CD4-positive, alpha-beta T cell (primary cell): ENCODE results near the gene KRTAP3-3. TPM values are rescaled to one million over a fixed set of nuclear protein-coding genes. Genes with fewer than 3 reads are reported as not detected.

Source experiments
- ATAC-seq: fragments of 200-7000 bp; cut with Tn5 transposase; one replicate; pipeline ENCODE4 v1.10.0; 2022; ENCODE audit warnings: mild to moderate bottlenecking; ENCODE audit not compliant: poor library complexity
- CTCF ChIA-PET: fragments of 350-600 bp; sonication (Branson Sonifier 250); formaldehyde crosslinking; loops from one replicate; lab custom pipeline; 2021; ENCODE audit warnings: antibody characterized with exemption, inconsistent platforms; lab: Charles Lee
- POLR2A ChIA-PET: fragments of 350-600 bp; sonication (Branson Sonifier 250); formaldehyde crosslinking; loops from one replicate; lab custom pipeline; 2021; ENCODE audit warnings: antibody characterized with exemption, inconsistent platforms; lab: Charles Lee
- DNase-seq, 14 experiments: peaks; one replicate each; pipeline ENCODE4 v3.0.0-alpha.2; 2013 to 2020; ENCODE audit warnings: mixed read lengths in 2 of 14
- H3K27ac ChIP-seq, 2 donors: one replicate each; pipeline versions ENCODE4 v1.5.1 to v1.7.0; 2013; ENCODE audit warnings: low read length in 2 of 2, low read depth in 1 of 2, mild to moderate bottlenecking in 1 of 2
- H3K27me3 ChIP-seq, 2 experiments: 1 replicate in 1 of 2; 2 replicates in 1 of 2; pipeline versions ENCODE4 v1.6.1 to v1.7.0; 2013; ENCODE audit warnings: low read length in 2 of 2, control low read depth in 1 of 2, mild to moderate bottlenecking in 1 of 2, moderate library complexity in 1 of 2; ENCODE audit not compliant: insufficient read depth in 2 of 2, control insufficient read depth in 1 of 2
- H3K36me3 ChIP-seq: one replicate; pipeline ENCODE4 v1.6.1; 2013; ENCODE audit warnings: low read length, control low read depth; ENCODE audit not compliant: insufficient read depth
- H3K4me1 ChIP-seq: one replicate; pipeline ENCODE4 v1.6.1; 2013; ENCODE audit warnings: low read length, control low read depth; ENCODE audit not compliant: insufficient read depth
- H3K4me3 ChIP-seq: one replicate; pipeline ENCODE4 v1.5.1; 2013; ENCODE audit warnings: mild to moderate bottlenecking, low read length, moderate library complexity
- H3K9me3 ChIP-seq, 2 experiments: 1 replicate in 1 of 2; 2 replicates in 1 of 2; pipeline versions ENCODE4 v1.6.1 to v1.7.0; 2013; ENCODE audit warnings: low read length in 2 of 2, mild to moderate bottlenecking in 2 of 2, control low read depth in 1 of 2, moderate library complexity in 1 of 2; ENCODE audit not compliant: control insufficient read depth in 1 of 2, insufficient read depth in 1 of 2
- H3K27ac Mint-ChIP-seq: one replicate; pipeline ENCODE4 v1.8.0; 2020; ENCODE audit warnings: mixed read lengths
- H3K27me3 Mint-ChIP-seq: one replicate; pipeline ENCODE4 v1.8.0; 2021; ENCODE audit warnings: mixed read lengths
- H3K36me3 Mint-ChIP-seq: one replicate; pipeline ENCODE4 v1.8.0; 2021; ENCODE audit warnings: low read depth, mixed read lengths
- H3K4me1 Mint-ChIP-seq: one replicate; pipeline ENCODE4 v1.8.0; 2021; ENCODE audit warnings: low read depth, mixed read lengths
- H3K4me3 Mint-ChIP-seq: one replicate; pipeline ENCODE4 v1.8.0; 2020; ENCODE audit warnings: mild to moderate bottlenecking, mixed read lengths
- H3K9me3 Mint-ChIP-seq: one replicate; pipeline ENCODE4 v1.8.0; 2020; ENCODE audit warnings: mixed read lengths
- intact Hi-C, 2 experiments: fragments of 100-400 bp; cut with DNase I in 1 of 2; cut with micrococcal nuclease in 1 of 2; formaldehyde crosslinking; loops; one replicate each; pipeline versions ENCODE4 v1.15.1 to v1.9.0; 2023 to 2025; cut with DNase I, micrococcal nuclease
- total RNA-seq, 174 experiments: library from RNA in 2 of 174; stranded (reverse) in 2 of 174; gene quantifications; one replicate each; pipeline ENCODE4 v1.2.3 and lab custom pipeline; 2021 to 2026
- TF ChIP-seq, protein P1 (sequence below): fragments of 200-600 bp; IDR thresholded peaks from one replicate; pipeline ENCODE4 v1.8.0; 2022; ENCODE audit warnings: antibody characterized with exemption, mild to moderate bottlenecking

Gene KRTAP3-3
- total RNA-seq, 2 experiments from 2014 or later = not detected

DNA sequence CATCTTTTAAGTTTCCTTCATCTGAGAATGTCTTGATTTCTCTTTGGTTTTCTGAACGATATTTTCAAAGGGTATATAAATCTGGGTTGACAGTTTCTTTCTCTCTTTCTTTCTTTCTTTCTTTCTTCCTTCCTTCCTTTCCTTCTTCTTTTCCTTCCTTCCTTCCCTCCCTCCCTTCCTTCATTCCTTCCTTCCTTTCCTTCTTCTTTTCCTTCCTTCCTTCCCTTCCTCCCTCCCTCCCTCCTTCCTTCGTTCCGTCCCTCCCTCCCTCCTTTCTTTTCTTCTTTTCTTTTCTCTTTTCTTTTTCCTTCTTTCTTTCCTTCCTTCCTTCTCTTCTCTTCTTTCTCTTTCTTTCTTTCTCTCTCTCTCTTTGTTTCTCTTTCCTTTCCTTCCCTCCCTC lies 19.6 kb downstream of the KRTAP3-3 start:
- H3K4me3 Mint-ChIP-seq = no peak overlapping the region
- intact Hi-C loops = no loop called here

DNA sequence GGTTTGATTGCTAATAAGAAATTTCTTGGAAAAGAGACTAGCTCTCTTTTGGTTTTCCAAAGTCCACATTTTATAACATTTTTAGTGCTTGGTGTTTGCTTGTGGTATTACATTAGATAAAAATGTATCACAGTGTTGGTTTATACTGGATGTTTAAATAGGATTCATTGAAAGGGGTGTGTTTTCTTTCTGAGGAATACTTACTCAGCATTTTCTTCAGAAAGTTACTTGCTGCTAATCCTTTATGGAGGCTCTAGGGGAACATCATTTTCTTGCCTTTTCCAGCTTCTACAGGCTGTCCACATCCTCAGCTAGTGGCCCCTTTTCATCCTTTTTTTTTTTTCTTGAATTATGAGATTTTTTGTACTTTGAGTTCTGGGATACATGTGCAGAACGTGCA lies 26.4 kb downstream of the KRTAP3-3 start:
- Histone ChIP-seq H3K27ac (no peak overlapping the region), H3K4me1 (no peaks in the 10 kb centered on the region), H3K36me3 (no peaks in the 10 kb centered on the region), H3K27me3 (no peaks in the 10 kb centered on the region), H3K4me3 (no peak overlapping the region), H3K9me3 (no peaks in the 10 kb centered on the region)
- H3K27me3 Mint-ChIP-seq = peaks cover 46% of the 10 kb centered on the region
- DNase-seq (no peak), ATAC-seq (no peak)
- H3K4me3 Mint-ChIP-seq = no peak overlapping the region
- TF ChIP-seq, protein P1, sequence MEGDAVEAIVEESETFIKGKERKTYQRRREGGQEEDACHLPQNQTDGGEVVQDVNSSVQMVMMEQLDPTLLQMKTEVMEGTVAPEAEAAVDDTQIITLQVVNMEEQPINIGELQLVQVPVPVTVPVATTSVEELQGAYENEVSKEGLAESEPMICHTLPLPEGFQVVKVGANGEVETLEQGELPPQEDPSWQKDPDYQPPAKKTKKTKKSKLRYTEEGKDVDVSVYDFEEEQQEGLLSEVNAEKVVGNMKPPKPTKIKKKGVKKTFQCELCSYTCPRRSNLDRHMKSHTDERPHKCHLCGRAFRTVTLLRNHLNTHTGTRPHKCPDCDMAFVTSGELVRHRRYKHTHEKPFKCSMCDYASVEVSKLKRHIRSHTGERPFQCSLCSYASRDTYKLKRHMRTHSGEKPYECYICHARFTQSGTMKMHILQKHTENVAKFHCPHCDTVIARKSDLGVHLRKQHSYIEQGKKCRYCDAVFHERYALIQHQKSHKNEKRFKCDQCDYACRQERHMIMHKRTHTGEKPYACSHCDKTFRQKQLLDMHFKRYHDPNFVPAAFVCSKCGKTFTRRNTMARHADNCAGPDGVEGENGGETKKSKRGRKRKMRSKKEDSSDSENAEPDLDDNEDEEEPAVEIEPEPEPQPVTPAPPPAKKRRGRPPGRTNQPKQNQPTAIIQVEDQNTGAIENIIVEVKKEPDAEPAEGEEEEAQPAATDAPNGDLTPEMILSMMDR = no peak
- no peaks in the 10 kb centered on the region for H3K36me3 Mint-ChIP-seq
- ChIA-PET CTCF (interaction anchor here (1.0 to 1.4 kb wide), 2 partner anchors 9 to 355 kb away, joined by 3 read pairs; no protein-coding TSS in a partner anchor), POLR2A (no interaction called here)
- no peak overlapping the region for H3K27ac Mint-ChIP-seq
- no peaks in the 10 kb centered on the region for H3K9me3 Mint-ChIP-seq
- intact Hi-C loops = no loop called here
- peaks cover 6% of the 10 kb centered on the region for H3K4me1 Mint-ChIP-seq

More for the DNA sequence above, 19.6 kb downstream of the KRTAP3-3 start:
- DNase-seq = no peak
- POLR2A ChIA-PET = no interaction called here
- Histone ChIP-seq H3K9me3 (no peaks in the 10 kb centered on the region), H3K27ac (no peak overlapping the region), H3K4me3 (no peak overlapping the region), H3K27me3 (peaks cover 3 to 8% of the 10 kb centered on the region in 2 experiments), H3K36me3 (no peaks in the 10 kb centered on the region), H3K4me1 (no peaks in the 10 kb centered on the region)
- TF ChIP-seq, protein P1 = no peak
- Mint-ChIP-seq H3K27ac (no peak overlapping the region), H3K4me1 (no peaks in the 10 kb centered on the region), H3K27me3 (peaks cover 23% of the 10 kb centered on the region), H3K9me3 (no peaks in the 10 kb centered on the region), H3K36me3 (no peaks in the 10 kb centered on the region)
- CTCF ChIA-PET = no interaction called here
- ATAC-seq = no peak

DNA sequence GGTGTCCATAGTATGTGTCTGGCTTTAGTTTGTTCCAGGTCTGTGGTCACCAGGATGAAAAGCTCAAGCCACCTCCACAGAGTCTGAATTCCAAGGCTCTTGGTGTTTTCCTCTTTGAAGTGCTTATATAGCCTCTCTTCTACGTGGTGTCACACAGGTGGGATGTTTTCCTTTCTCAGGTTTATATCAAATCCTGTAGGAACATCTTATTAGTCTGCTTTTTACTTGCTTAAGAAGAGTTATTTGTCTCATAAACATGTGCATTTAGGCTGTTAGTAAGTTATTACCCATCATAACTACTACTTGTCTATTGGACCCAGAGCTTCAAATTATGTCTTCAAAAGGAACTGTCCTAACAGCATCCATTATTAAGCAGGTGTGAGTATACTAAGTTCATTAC lies 27.1 kb downstream of the KRTAP3-3 start, which contains the start of gene KRT39:
TSS of gene KRT39 (minus strand) at position 101 of the 400 bp plus-strand sequence. CDS start at position 9, 92 bp downstream.
- Histone ChIP-seq H3K9me3 (no peaks in the 10 kb centered on the region), H3K4me1 (no peaks in the 10 kb centered on the region), H3K4me3 (no peak within 1 kb of the TSS), H3K36me3 (no peaks in the 10 kb centered on the region), H3K27ac (no peak within 1 kb of the TSS), H3K27me3 (no peaks in the 10 kb centered on the region)
- intact Hi-C loops = no loop called here
- DNase-seq (no peak), ATAC-seq (no peak)
- CTCF ChIA-PET = interaction anchor here (1.0 to 1.4 kb wide), 2 partner anchors 10 to 355 kb away, joined by 3 read pairs; no protein-coding TSS in a partner anchor
- Mint-ChIP-seq H3K27me3 (peaks cover 50% of the 10 kb centered on the region), H3K4me3 (no peak within 1 kb of the TSS), H3K4me1 (peaks cover 6% of the 10 kb centered on the region), H3K27ac (no peak within 1 kb of the TSS), H3K9me3 (no peaks in the 10 kb centered on the region), H3K36me3 (no peaks in the 10 kb centered on the region)
- TF ChIP-seq, protein P1 = no peak
- POLR2A ChIA-PET = no interaction called here
